GM12891 (cell line): ENCODE data around the gene MACO1.

Experiments used
- PAX5 ChIP-seq: IDR thresholded peaks from 2 replicates; pipeline ENCODE4 v1.6.1; 2011; ENCODE audit warnings: low read length, moderate library complexity, mild to moderate bottlenecking; ENCODE audit not compliant: insufficient read depth, severe bottlenecking
- POLR2A ChIP-seq: IDR thresholded peaks from 2 replicates; pipeline ENCODE4 v1.6.1; 2011; ENCODE audit warnings: low read depth, low read length, control low read depth
- POLR2AphosphoS5 ChIP-seq: IDR thresholded peaks from 2 replicates; pipeline ENCODE4 v1.6.1; 2011; ENCODE audit warnings: low read depth, low read length, control low read depth
- POU2F2 ChIP-seq: IDR thresholded peaks from 2 replicates; pipeline ENCODE4 v1.6.1; 2011; ENCODE audit warnings: low read depth, mild to moderate bottlenecking, control low read depth, low read length, moderate library complexity
- SPI1 ChIP-seq: IDR thresholded peaks from 2 replicates; pipeline ENCODE4 v1.6.1; 2011; ENCODE audit warnings: low read depth, low read length, control low read depth
- TAF1 ChIP-seq: IDR thresholded peaks from 2 replicates; pipeline ENCODE4 v1.6.1; 2011; ENCODE audit warnings: low read depth, low read length, control low read depth

DNA sequence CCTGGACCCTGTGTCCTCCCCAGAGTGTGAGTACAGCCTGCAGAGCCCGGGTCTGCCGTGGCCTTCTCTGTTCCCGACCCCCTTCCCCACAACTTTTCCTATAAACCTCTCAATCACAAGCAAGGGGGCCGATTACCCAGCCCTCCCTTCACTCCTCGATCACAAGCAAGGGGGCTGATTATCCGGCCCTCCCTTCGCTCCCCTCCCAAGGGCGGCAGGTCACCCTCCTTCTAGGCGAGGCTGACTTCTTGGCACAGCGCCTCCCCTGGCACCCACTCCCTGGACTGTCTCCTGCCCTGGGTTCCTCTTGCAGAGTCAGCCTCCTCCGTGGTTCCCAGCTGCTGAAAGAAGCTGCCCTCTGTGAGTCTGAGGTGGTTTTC lies 100.4 kb downstream of the MACO1 start:
- no peak for TF ChIP-seq TAF1
- no peak for TF ChIP-seq POLR2A
- TF ChIP-seq SPI1, result no peak
- no peak for TF ChIP-seq POU2F2
- TF ChIP-seq PAX5, result no peak
- no peak for TF ChIP-seq POLR2AphosphoS5
